Glutamatergic neuron (in vitro differentiated cells): Measurements from ENCODE around the gene RIMBP3C. TPM values are rescaled to one million over a fixed set of nuclear protein-coding genes. Genes with fewer than 3 reads are reported as not detected.
"Not testable (repeated sequence)": the region's sequence is repeated elsewhere in the genome, so short reads cannot be mapped to it uniquely, and the experiment has no call there.

Experiments used
- DNase-seq: peaks from one replicate; pipeline ENCODE4 v3.0.0; 2022
- H3K27ac Mint-ChIP-seq: one replicate; pipeline ENCODE4 v1.8.0; 2020; ENCODE audit warnings: mild to moderate bottlenecking, mixed read lengths, inconsistent platforms; ENCODE audit not compliant: unreplicated experiment
- H3K27me3 Mint-ChIP-seq: one replicate; pipeline ENCODE4 v1.8.0; 2020; ENCODE audit warnings: mild to moderate bottlenecking, moderate library complexity, mixed read lengths, inconsistent platforms; ENCODE audit not compliant: unreplicated experiment
- H3K36me3 Mint-ChIP-seq: one replicate; pipeline ENCODE4 v1.8.0; 2020; ENCODE audit warnings: mild to moderate bottlenecking, mixed read lengths, inconsistent platforms; ENCODE audit not compliant: unreplicated experiment
- H3K4me1 Mint-ChIP-seq: one replicate; pipeline ENCODE4 v1.8.0; 2020; ENCODE audit warnings: mild to moderate bottlenecking, low read depth, mixed read lengths, inconsistent platforms; ENCODE audit not compliant: unreplicated experiment
- H3K4me3 Mint-ChIP-seq: one replicate; pipeline ENCODE4 v1.8.0; 2020; ENCODE audit warnings: mild to moderate bottlenecking, mixed read lengths, inconsistent platforms; ENCODE audit not compliant: unreplicated experiment
- H3K9me3 Mint-ChIP-seq: one replicate; pipeline ENCODE4 v1.8.0; 2020; ENCODE audit warnings: mild to moderate bottlenecking, moderate library complexity, mixed read lengths, inconsistent platforms; ENCODE audit not compliant: unreplicated experiment
- long read RNA-seq: library from polyadenylated mRNA; unstranded; transcript quantifications from one replicate; pipeline ENCODE4 v2.0.0, GENCODE V29; 2020; ENCODE audit not compliant: unreplicated experiment
- total RNA-seq: library from RNA; stranded (reverse); fragmentation: NEBNext Ultra II Directional; extraction: Animal tissue kit (Norgen Biotek cat#: 25700); gene quantifications from one replicate; pipeline ENCODE4 v1.2.1, GENCODE V29; 2021; ENCODE audit not compliant: unreplicated experiment
- TF ChIP-seq, protein P1 (sequence below): fragments of 200-600 bp; sonication (generic); IDR thresholded peaks from one replicate; pipeline ENCODE4 v1.5.0; 2021; ENCODE audit not compliant: partially characterized antibody, unreplicated experiment

RIMBP3C gene, protein sequence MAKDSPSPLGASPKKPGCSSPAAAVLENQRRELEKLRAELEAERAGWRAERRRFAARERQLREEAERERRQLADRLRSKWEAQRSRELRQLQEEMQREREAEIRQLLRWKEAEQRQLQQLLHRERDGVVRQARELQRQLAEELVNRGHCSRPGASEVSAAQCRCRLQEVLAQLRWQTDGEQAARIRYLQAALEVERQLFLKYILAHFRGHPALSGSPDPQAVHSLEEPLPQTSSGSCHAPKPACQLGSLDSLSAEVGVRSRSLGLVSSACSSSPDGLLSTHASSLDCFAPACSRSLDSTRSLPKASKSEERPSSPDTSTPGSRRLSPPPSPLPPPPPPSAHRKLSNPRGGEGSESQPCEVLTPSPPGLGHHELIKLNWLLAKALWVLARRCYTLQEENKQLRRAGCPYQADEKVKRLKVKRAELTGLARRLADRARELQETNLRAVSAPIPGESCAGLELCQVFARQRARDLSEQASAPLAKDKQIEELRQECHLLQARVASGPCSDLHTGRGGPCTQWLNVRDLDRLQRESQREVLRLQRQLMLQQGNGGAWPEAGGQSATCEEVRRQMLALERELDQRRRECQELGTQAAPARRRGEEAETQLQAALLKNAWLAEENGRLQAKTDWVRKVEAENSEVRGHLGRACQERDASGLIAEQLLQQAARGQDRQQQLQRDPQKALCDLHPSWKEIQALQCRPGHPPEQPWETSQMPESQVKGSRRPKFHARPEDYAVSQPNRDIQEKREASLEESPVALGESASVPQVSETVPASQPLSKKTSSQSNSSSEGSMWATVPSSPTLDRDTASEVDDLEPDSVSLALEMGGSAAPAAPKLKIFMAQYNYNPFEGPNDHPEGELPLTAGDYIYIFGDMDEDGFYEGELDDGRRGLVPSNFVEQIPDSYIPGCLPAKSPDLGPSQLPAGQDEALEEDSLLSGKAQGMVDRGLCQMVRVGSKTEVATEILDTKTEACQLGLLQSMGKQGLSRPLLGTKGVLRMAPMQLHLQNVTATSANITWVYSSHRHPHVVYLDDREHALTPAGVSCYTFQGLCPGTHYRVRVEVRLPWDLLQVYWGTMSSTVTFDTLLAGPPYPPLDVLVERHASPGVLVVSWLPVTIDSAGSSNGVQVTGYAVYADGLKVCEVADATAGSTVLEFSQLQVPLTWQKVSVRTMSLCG (N-terminal part only)
- 0.22 TPM for total RNA-seq
- long read RNA-seq = 0 reads

GRCh38 chr22:21551361-21551760, at the start of gene RIMBP3C:
Gene RIMBP3C, minus strand, starts transcription at chr22:21551461. Its CDS starts 485 bp downstream, at chr22:21550976.
- H3K27ac Mint-ChIP-seq, DNase-seq, H3K4me3 Mint-ChIP-seq, H3K9me3 Mint-ChIP-seq, H3K36me3 Mint-ChIP-seq, H3K27me3 Mint-ChIP-seq, H3K4me1 Mint-ChIP-seq: not testable (repeated sequence)

DNA sequence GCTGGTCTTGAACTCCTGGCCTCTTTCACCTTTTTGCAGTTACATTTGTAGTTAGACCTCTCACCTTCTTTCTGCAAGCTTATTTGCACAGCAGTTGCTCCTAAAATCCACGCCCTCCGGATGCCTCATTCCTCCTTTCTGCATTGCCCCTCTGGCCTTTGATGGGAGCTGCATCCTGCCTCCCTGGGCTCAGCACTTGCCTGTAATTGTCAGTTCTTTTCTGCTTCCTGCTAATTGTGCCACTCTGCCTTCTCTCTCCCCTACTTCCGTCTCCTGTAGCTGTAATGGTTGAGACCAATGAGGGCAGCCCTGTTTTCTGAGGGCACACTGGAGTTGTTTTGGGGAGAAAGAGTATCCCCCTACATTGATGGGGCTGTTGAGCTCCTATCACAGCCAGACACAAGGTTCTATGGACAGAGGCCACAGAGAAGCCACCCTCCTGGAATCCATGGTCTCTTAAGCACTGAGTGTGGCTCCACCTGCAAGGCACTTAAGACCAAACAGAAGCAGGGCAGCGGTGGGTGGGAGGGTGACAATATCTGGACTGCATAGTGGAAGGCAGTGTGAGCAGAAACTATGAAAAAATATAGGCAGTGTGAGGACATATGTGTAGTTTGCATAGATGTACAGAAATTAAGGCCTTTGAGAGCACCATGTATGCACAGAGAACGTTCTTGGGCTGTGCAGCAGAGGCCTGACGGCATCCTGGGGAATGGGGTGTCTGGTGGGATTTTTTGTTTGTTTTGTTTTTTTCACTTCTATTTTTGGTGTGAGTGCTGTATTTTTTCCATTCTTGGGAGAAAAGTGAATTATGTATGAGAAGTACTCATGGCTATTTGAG, 48.0 kb upstream of the RIMBP3C start:
- TF ChIP-seq, protein P1, sequence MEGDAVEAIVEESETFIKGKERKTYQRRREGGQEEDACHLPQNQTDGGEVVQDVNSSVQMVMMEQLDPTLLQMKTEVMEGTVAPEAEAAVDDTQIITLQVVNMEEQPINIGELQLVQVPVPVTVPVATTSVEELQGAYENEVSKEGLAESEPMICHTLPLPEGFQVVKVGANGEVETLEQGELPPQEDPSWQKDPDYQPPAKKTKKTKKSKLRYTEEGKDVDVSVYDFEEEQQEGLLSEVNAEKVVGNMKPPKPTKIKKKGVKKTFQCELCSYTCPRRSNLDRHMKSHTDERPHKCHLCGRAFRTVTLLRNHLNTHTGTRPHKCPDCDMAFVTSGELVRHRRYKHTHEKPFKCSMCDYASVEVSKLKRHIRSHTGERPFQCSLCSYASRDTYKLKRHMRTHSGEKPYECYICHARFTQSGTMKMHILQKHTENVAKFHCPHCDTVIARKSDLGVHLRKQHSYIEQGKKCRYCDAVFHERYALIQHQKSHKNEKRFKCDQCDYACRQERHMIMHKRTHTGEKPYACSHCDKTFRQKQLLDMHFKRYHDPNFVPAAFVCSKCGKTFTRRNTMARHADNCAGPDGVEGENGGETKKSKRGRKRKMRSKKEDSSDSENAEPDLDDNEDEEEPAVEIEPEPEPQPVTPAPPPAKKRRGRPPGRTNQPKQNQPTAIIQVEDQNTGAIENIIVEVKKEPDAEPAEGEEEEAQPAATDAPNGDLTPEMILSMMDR = no peak
- peaks cover 9% of the 10 kb centered on the region for H3K9me3 Mint-ChIP-seq
- peaks cover 5% of the 10 kb centered on the region for H3K27me3 Mint-ChIP-seq
- DNase-seq = no peak
- peaks cover 10% of the 10 kb centered on the region for H3K4me1 Mint-ChIP-seq
- H3K27ac Mint-ChIP-seq = peak overlapping the region; percentile 74
- peaks cover 2% of the 10 kb centered on the region for H3K36me3 Mint-ChIP-seq
- no peak overlapping the region for H3K4me3 Mint-ChIP-seq

GRCh38 chr22:21598302-21598701, 47.0 kb upstream of the RIMBP3C start:
- H3K27ac Mint-ChIP-seq = no peak overlapping the region
- H3K4me3 Mint-ChIP-seq = no peak overlapping the region
- DNase-seq = no peak
- peaks cover 10% of the 10 kb centered on the region for H3K9me3 Mint-ChIP-seq
- peaks cover 5% of the 10 kb centered on the region for H3K27me3 Mint-ChIP-seq
- H3K36me3 Mint-ChIP-seq = peaks cover 6% of the 10 kb centered on the region
- peaks cover 20% of the 10 kb centered on the region for H3K4me1 Mint-ChIP-seq
- TF ChIP-seq, protein P1 = no peak

GRCh38 chr22:21596356-21597135, 45.3 kb upstream of the RIMBP3C start:
- not testable (repeated sequence) for H3K27ac Mint-ChIP-seq, H3K27me3 Mint-ChIP-seq, H3K4me3 Mint-ChIP-seq, DNase-seq, H3K36me3 Mint-ChIP-seq
- H3K4me1 Mint-ChIP-seq = peaks cover 25% of the 10 kb centered on the region
- H3K9me3 Mint-ChIP-seq = peaks cover 10% of the 10 kb centered on the region

- H3K36me3 Mint-ChIP-seq = peaks cover 6% of the 10 kb centered on the region
- H3K4me1 Mint-ChIP-seq = peaks cover 36% of the 10 kb centered on the region
- TF ChIP-seq, protein P1 = no peak
- peaks cover 10% of the 10 kb centered on the region for H3K9me3 Mint-ChIP-seq
- no peak overlapping the region for H3K4me3 Mint-ChIP-seq
- H3K27ac Mint-ChIP-seq = no peak overlapping the region
- DNase-seq = no peak
- H3K27me3 Mint-ChIP-seq = peaks cover 2% of the 10 kb centered on the region
Measured at GRCh38 chr22:21594865-21595452, 43.7 kb upstream of the RIMBP3C start.
